NCI-H187 treated with DMSO at 0.1 percent for 48 hours (cell line): ENCODE measurements around the gene ACTN1.

Experiments
- DNase-seq: peaks from one replicate; lab custom pipeline; 2025; lab: John Stamatoyannopoulos, UW

ACTN1 gene

GRCh38 chr14:68969278-68970033 is 9.6 kb downstream of the ACTN1 start:
- no peak for DNase-seq

- DNase-seq: no peak
Observed at GRCh38 chr14:68968721-68969120, 10.4 kb downstream of the ACTN1 start.

GRCh38 chr14:68968051-68968450 is 11.1 kb downstream of the ACTN1 start:
- no peak for DNase-seq

- DNase-seq: no peak
Observed at GRCh38 chr14:68967459-68967940, 11.6 kb downstream of the ACTN1 start.

GRCh38 chr14:68966872-68967301 is 12.2 kb downstream of the ACTN1 start:
- no peak for DNase-seq

- no peak for DNase-seq
Observed at GRCh38 chr14:68965261-68965761, 13.8 kb downstream of the ACTN1 start.

- DNase-seq: no peak
Observed at GRCh38 chr14:68964300-68965093, 14.6 kb downstream of the ACTN1 start.

GRCh38 chr14:68962681-68963080 is 16.4 kb downstream of the ACTN1 start:
- DNase-seq: no peak

- no peak for DNase-seq
Observed at GRCh38 chr14:68961781-68962584, 17.1 kb downstream of the ACTN1 start.

GRCh38 chr14:68961361-68961760 is 17.7 kb downstream of the ACTN1 start:
- no peak for DNase-seq

GRCh38 chr14:68960123-68960522 is 19.0 kb downstream of the ACTN1 start:
- DNase-seq: no peak

GRCh38 chr14:68959035-68959434 is 20.1 kb downstream of the ACTN1 start:
- DNase-seq: no peak

GRCh38 chr14:68958553-68958952 is 20.5 kb downstream of the ACTN1 start:
- no peak for DNase-seq

- no peak for DNase-seq
Observed at GRCh38 chr14:68957775-68958174, 21.3 kb downstream of the ACTN1 start.

GRCh38 chr14:68956724-68957123 is 22.4 kb downstream of the ACTN1 start:
- no peak for DNase-seq

GRCh38 chr14:68955851-68956179 is 23.3 kb downstream of the ACTN1 start:
- no peak for DNase-seq

- no peak for DNase-seq
Observed at GRCh38 chr14:68955164-68955850, 23.8 kb downstream of the ACTN1 start.

GRCh38 chr14:68953196-68953555 is 25.9 kb downstream of the ACTN1 start:
- no peak for DNase-seq

- no peak for DNase-seq
Observed at GRCh38 chr14:68952531-68953195, 26.4 kb downstream of the ACTN1 start.

- no peak for DNase-seq
Observed at GRCh38 chr14:68951800-68952530, 27.1 kb downstream of the ACTN1 start.
